GM21825 (cell line): Measurements from ENCODE around the gene VSIG8.
A peak's percentile ranks its signal among the peaks of the same experiment; 100 is the strongest.

Experiments
- ATAC-seq: cut with Tn5 transposase; IDR thresholded peaks from one replicate; pipeline ENCODE4 v1.9.1; 2021; ENCODE audit warnings: mild to moderate bottlenecking, moderate library complexity; ENCODE audit not compliant: unreplicated experiment

Gene VSIG8

DNA sequence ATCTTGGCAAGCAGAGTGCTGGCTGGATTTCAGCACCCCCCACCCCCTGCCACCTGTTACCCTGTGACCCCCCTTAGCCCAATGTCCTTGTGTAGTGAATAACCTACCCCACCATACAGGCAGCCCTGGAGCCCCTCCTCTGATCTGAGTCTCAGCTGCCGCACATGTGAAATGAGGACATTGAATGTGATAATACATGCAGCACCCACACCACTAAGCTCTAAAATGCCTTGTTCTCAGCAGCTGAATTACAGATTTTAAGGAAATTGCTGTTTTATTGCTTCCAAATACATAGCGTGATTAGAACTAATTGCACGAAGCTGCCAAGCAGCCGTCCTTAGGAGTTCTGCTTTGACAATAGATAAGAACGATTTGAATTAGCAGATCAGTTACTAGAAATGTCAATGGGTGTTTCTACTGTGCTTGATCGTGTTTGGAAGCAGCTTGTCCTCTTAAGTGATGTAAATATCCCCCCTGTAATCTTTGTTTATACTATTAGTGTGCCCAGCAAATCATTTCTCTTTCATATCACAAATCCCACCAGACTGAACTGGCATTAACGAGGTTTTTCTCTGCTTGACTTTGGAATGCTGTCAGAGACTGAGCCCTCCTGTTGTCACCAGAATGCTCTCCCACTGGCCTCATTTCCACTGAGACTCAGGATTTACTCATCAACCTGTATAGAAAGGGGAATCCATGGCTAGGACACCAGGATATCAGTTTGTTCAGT is 30.9 kb downstream of the VSIG8 start:
- no peak for ATAC-seq

DNA sequence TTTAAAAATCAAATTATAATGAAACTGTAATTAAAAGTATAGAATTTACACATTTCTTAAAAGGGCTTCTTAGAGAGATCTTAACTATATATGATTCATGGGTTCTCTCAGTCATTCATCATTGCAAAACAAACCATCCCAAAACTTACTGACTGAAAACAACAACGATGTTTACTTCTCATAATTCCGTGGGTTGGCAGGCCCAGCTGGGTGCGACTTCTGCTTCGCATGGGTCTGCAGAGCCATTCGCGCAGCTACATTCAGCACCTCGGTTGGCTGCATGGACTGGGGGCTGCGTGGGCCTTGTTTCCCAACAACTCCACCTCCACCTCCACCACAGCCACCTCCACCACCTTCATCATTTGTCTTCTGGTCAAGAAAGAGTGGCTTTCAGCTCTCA is 31.7 kb downstream of the VSIG8 start:
- no peak for ATAC-seq

DNA sequence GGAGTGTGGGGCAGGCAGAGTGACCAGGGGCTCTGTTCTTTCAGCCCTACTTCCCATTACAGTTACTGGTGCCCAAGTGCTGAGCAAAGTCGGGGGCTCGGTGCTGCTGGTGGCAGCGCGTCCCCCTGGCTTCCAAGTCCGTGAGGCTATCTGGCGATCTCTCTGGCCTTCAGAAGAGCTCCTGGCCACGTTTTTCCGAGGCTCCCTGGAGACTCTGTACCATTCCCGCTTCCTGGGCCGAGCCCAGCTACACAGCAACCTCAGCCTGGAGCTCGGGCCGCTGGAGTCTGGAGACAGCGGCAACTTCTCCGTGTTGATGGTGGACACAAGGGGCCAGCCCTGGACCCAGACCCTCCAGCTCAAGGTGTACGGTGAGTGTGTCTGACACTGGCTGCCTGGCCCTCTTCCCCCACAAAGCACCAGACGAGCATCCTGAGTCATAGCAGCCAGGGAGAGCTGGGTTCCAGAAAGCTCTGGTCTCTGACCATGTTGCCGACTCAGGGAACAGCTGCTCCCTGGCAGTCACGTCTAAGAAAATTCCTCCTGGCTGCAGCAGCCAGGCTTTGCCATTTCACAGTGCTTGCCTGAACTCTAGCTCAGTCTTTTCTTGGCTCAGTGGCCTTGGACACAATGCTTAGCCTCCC is 32.5 kb downstream of the VSIG8 start:
- ATAC-seq: no peak

DNA sequence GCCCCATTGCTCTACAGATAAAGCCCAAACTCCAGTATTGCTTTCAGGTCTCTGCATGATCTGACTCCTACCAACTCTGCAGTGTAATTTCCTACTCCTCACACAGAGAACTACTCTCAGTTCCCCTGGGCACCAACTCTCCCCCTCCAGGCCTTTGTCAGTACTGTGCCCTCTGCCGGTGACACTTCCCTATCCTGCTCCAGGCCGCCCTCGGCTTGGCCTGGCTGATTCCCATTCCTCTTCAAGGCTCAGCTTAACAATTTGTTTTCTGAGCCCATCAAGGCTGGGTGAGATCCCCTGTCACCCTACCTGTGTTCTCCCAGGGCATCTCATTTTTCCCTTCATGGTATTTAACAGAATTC is 33.2 kb downstream of the VSIG8 start:
- ATAC-seq: peak; percentile 81

DNA sequence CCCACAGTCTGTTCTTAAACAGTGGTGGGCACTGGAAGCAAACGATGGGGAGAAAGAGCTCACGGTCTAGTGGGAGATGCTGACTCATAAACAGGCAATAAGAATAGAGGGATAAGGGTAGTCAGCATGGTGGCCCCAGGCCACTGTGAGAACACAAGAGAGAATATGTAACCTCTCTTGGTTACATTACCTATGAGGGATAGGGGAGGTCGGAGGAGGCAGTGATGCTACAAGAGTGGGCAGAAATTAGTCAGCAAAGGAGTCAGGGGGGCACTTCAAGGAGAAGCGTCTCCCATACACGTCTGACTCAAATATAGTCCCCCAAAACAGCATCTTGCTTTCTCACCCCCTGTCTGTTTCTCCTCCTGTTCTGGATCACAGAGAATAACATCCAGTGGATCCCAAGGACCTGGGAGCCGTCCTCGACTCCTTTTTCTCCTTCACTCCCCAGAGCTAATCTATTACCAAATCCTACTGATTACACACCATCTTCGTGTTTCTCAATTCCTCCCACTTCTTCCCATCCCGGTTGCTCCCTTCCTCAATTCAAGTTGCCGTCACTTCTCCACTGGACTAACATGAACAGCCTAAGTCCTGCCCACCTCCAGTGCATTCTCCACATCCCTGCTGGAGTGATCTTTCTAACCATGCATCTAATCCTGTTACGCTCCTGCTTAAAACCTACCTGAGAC is 33.7 kb downstream of the VSIG8 start:
- no peak for ATAC-seq

DNA sequence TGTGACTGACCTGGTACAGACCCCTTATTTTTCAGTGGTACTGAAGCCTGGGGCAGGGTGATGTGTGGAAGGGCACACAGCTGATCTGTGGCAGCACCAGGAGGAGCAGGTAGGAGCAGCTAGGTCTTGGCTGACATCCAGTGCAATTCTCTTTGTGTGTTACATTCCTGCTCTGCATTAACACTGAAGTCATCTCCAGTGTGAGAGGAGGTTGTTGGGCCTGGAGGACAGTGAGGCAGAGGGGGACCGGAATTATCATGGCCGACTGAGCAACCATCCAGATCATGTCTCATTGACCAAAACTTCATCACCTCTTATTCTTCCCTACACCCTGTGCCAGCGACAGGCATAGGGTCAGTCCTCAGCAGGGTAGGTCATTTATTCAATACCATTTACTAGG is 34.3 kb downstream of the VSIG8 start:
- no peak for ATAC-seq

DNA sequence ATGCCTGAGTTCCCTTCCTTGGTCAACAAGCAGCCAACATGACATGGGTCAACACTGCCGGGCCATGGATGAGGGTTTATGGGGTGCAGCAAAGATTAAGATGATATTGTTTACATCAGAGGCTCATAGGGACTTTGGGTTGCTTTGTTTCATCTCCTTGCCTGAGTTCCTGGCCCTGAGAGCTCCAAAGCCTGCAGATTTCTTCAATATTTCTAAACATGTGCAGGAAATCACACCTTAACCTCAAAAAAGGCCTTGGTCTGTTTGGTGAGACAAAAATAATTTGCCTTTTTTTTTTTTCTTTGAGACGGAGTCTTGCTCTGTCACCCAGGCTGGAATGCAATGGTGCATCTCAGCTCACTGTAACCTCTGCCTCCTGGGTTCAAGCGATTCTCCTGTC is 34.9 kb downstream of the VSIG8 start:
- no peak for ATAC-seq

DNA sequence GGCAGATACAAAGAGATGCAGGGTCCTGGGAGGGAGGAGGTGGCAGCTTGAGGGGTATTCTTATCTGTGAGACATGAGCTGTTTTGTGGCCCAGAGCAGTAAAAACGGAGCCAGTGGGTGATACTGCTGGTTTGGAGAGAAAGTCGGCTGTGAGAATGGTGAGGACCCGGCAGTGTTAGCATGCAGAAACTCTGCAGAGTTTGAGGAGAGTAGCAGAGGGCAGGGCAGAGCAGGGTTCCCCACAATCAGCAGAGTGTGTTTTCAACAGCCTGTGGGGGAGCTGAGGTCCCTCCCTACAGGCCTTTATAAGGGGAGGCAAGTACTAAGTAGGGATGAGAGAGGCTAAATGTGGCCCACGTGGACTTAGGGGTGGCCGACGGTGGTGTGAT is 35.4 kb downstream of the VSIG8 start:
- ATAC-seq: no peak

DNA sequence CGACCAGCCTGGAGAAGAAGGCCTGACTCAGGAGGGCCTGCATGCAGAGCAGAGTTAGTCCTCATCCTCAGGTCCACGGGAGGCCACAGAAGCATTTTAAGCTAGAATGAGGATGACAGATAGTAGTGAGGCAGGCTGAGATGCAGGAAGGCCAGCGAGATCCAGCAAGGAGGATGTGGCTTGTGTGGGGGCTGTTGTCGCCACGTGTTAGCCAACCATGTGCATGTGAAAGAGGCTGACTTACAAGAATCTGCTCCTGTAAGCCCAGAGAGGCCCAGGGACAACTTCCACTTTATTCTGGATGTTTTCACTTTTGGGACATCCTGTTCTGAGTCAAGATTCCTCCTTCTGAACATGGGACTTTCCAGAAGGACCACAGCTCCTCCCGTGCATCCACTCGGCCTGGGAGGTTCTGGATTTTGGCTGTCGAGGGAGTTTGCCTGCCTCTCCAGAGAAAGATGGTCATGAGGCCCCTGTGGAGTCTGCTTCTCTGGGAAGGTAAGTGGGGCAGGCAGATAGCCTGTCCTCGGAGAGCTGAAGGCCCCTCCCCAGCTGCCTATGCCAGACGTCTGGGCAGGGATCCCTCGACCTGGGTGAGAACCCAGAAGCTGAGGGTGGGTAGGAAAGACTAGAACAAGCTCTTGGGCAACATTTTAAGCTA is 35.9 kb downstream of the VSIG8 start, which contains the start of gene SLAMF8:
SLAMF8 (plus strand) TSS at position 433 of the 661 bp plus-strand sequence; CDS start at position 459, 26 bp downstream.
- ATAC-seq: no peak

DNA sequence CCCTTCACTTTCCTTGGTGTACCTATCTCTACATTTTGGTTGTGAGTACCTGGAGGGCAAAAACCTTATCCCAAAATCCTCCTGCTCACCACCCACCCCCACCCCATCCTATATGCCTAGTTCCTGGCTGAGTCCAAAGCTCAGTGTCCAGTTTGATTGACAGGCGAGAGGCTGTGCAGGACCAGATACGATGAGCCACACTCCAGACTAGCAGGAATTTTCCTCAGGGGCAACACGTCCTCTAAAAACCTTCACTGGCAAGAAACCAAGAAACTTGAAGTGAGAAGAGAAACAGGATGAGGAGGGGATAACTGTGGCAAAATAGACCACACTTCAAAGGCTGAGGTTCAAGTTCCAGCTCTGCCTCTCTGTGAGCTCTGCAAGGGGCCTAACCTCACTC is 36.9 kb downstream of the VSIG8 start:
- no peak for ATAC-seq

DNA sequence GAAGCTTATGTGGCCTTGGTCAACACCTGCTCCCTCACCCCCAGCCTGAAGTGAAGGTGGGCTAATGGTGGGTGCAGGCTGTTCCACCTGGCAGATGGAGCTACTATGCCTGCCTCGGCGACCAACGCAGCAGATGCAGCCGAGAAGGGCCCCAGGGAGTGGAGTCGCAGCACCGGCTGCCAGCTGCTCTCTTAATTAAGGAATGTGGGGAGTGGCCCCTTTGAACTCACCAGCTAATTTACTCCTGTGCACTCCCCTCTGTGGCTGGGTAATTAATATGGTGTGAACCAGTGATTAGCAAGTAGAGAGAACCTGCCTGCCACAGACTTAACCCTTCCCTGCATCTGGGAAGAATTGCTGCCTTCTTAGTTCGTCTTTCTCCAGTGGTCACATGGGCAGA is 39.1 kb downstream of the VSIG8 start:
- ATAC-seq: no peak

DNA sequence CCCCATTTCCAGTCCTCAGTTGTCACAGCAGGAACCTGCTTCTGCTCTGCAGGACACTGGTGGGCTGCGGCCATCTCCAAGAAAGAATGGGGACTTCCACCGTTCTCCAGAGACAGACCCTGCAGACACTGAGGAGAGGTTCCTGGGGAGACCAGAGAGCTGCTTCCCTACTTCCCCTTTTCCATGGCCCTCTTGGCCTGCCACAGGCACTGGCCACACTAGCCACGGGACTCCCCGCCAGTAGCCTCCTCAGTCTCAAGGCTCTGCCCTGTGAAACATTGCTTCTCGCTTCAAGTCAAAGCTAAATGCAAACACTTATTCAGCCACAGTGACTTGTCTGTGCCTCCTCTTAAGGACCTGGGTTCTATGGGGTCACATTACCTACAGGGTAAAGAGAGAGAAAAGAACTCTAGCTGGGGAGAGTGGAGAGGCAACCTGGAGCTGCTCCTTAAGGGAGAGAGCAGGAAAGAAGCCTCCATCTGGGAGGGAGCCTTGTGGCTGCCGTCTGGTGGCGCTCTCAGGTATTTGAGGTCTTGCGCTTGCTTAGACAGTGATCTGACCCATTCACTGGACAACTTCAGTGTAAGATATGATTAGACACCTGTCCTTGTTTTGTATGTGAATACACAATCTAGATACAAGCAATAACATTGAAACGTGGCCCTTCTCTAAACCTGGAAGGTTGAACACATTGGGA is 41.1 kb downstream of the VSIG8 start:
- ATAC-seq: peak; percentile 61

DNA sequence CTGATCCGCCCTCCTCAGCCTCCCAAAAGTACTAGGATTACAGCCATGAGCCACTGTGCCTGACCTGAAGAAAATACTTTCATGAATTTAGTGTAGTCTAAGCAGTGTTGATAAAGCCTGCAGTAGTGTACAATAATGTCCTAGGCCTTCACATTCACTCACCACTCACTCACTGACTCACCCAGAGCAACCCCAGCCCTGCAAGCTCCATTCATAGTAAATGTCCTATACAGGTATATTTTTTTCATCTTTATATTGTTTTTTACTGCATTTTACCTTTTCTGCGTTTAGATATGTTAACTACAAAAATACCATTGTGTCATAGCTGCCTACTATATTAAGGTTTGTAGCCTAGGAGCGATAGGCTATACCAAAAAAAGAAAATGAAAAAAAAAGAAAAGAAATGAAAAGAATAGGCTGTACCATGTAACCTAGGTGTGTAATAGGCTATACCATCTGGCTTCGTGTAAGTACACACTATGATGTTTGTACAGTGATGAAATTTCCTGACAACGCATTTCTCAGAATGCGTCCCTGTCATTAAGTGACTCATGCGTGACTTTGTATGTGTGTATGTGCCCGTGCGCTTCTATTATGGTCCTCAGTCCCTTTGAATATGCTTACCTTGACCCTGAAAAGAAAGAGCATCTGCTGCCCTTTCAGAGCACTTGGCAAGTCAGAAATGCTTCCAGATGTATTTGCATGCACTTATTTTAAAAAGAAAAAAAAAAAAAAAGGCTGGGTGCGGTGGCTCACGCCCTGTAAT is 45.0 kb downstream of the VSIG8 start:
- ATAC-seq: no peak

DNA sequence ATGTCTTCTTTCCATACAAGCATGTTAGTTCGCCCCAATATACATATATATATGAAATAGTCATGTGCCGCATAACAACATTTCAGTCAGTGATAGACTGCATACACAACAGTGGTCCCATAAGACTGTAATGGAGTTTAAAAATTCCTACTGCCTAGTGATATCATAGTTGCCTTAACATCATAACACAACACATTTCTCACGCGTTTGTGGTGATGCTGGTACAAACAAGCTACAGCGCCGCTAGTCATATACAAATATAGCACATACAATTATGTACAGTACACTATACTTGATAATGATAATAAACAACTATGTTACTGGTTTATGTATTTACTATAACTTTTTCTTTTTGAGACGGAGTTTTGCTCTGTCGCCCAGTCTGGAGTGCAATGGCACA is 46.5 kb downstream of the VSIG8 start:
- ATAC-seq: no peak

DNA sequence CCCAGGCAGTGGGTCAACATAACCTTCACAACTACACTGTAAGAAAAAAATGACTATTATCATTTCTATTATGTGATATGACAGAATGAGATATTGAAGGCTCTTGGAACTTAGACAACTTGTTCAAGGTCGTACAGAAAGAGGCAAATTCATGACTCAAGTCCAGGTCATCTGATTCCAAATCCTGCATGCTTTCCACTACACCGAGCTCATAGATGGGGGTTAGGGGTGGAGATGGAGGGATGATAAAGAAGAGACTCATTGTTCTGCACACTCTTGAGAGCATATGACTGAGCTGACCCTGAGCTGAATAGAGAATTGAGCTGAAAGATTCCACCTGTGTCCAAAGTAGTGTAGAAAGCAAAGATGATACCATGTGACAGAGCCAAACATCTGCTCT is 57.5 kb downstream of the VSIG8 start:
- ATAC-seq: no peak
